ENCODE measurements around the gene SH3GL3.

SH3GL3 gene

DNA sequence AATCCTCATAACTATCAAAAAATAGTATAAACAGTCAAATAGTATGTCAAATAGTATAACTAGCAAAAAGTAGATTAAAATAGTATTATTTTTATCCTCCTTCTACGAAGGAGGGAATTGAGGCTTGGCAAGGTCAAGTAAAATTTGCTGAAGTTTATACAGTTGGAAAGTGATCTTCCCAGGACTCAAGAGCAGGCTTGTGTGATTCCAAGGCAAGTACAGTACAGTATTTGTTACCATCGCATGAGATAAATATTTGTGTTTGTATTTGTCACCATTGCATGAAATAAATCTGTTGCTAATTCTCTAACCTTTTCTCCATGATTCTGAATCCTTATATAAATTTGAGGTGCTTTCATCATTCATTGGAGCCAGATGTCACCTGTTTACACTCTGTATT, 28.9 kb downstream of the SH3GL3 start:
- TF ChIP-seq OSR1 (CRISPR knock-in tag; IDR thresholded peaks at IDR 0.05) (no peak), ARNTL (CRISPR knock-in tag; IDR thresholded peaks at IDR 0.05; ENCODE audit: borderline replicate concordance, low read depth) (no peak), ISL1 (CRISPR knock-in tag; IDR thresholded peaks at IDR 0.05) (no peak), ZFP3 (CRISPR knock-in tag; IDR thresholded peaks at IDR 0.05) (no peak), PPARA (CRISPR knock-in tag; IDR thresholded peaks at IDR 0.05; ENCODE audit: borderline replicate concordance) (no peak), TOX (CRISPR knock-in tag; IDR thresholded peaks at IDR 0.05; ENCODE audit: borderline replicate concordance) (no peak), ESRRG (CRISPR knock-in tag; IDR thresholded peaks at IDR 0.05) (no peak), TCF4 (CRISPR knock-in tag; IDR thresholded peaks at IDR 0.05; ENCODE audit: borderline replicate concordance) (no peak), ZNF70 (CRISPR knock-in tag; IDR thresholded peaks at IDR 0.05) (no peak), ZNF565 (CRISPR knock-in tag; conservative IDR thresholded peaks at IDR 0.05; ENCODE audit: low read depth) (no peak), CSDC2 (CRISPR knock-in tag; IDR thresholded peaks at IDR 0.05) (no peak)
- TF ChIP-seq, protein P1, sequence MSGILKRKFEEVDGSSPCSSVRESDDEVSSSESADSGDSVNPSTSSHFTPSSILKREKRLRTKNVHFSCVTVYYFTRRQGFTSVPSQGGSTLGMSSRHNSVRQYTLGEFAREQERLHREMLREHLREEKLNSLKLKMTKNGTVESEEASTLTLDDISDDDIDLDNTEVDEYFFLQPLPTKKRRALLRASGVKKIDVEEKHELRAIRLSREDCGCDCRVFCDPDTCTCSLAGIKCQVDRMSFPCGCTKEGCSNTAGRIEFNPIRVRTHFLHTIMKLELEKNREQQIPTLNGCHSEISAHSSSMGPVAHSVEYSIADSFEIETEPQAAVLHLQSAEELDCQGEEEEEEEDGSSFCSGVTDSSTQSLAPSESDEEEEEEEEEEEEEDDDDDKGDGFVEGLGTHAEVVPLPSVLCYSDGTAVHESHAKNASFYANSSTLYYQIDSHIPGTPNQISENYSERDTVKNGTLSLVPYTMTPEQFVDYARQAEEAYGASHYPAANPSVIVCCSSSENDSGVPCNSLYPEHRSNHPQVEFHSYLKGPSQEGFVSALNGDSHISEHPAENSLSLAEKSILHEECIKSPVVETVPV (CRISPR knock-in tag; IDR thresholded peaks at IDR 0.05), result no peak
- TF ChIP-seq, protein P2, sequence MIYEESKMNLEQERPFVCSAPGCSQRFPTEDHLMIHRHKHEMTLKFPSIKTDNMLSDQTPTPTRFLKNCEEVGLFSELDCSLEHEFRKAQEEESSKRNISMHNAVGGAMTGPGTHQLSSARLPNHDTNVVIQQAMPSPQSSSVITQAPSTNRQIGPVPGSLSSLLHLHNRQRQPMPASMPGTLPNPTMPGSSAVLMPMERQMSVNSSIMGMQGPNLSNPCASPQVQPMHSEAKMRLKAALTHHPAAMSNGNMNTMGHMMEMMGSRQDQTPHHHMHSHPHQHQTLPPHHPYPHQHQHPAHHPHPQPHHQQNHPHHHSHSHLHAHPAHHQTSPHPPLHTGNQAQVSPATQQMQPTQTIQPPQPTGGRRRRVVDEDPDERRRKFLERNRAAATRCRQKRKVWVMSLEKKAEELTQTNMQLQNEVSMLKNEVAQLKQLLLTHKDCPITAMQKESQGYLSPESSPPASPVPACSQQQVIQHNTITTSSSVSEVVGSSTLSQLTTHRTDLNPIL (CRISPR knock-in tag; IDR thresholded peaks at IDR 0.05; ENCODE audit: low read depth), result no peak
- TF ChIP-seq, protein P3, sequence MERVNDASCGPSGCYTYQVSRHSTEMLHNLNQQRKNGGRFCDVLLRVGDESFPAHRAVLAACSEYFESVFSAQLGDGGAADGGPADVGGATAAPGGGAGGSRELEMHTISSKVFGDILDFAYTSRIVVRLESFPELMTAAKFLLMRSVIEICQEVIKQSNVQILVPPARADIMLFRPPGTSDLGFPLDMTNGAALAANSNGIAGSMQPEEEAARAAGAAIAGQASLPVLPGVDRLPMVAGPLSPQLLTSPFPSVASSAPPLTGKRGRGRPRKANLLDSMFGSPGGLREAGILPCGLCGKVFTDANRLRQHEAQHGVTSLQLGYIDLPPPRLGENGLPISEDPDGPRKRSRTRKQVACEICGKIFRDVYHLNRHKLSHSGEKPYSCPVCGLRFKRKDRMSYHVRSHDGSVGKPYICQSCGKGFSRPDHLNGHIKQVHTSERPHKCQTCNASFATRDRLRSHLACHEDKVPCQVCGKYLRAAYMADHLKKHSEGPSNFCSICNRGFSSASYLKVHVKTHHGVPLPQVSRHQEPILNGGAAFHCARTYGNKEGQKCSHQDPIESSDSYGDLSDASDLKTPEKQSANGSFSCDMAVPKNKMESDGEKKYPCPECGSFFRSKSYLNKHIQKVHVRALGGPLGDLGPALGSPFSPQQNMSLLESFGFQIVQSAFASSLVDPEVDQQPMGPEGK (CRISPR knock-in tag; IDR thresholded peaks at IDR 0.05; ENCODE audit: borderline replicate concordance), result no peak
- TF ChIP-seq, protein P4, sequence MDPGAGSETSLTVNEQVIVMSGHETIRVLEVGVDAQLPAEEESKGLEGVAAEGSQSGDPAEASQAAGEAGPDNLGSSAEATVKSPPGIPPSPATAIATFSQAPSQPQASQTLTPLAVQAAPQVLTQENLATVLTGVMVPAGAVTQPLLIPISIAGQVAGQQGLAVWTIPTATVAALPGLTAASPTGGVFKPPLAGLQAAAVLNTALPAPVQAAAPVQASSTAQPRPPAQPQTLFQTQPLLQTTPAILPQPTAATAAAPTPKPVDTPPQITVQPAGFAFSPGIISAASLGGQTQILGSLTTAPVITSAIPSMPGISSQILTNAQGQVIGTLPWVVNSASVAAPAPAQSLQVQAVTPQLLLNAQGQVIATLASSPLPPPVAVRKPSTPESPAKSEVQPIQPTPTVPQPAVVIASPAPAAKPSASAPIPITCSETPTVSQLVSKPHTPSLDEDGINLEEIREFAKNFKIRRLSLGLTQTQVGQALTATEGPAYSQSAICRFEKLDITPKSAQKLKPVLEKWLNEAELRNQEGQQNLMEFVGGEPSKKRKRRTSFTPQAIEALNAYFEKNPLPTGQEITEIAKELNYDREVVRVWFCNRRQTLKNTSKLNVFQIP (CRISPR knock-in tag; IDR thresholded peaks at IDR 0.05; ENCODE audit: borderline replicate concordance, low read depth), result no peak
- no peak for ATAC-seq

DNA sequence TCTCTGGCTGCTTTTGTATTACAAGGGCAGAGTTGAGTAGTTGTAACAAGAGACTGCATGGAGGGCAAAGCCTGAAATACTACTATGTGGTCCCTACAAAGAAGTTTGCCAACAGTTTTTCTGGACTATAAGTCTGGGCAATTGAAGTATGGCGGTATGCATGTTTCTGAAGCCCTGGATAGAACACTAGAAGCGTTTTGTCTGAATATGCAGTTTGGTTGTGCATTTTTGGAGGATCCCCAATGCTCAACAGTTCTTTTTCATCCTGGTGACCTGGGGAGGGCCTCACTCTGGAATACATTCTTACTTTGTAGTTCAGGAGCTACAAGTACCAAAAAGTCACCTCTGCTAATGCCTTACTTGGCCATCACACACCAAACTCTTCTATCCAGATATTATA, 29.6 kb downstream of the SH3GL3 start:
- ATAC-seq, result no peak
- TF ChIP-seq ZNF8 (CRISPR knock-in tag; IDR thresholded peaks at IDR 0.05) (no peak), TCF4 (CRISPR knock-in tag; IDR thresholded peaks at IDR 0.05; ENCODE audit: borderline replicate concordance) (no peak), BACH2 (CRISPR knock-in tag; IDR thresholded peaks at IDR 0.05; ENCODE audit: borderline replicate concordance) (no peak), OSR1 (CRISPR knock-in tag; IDR thresholded peaks at IDR 0.05) (no peak), RARB (CRISPR knock-in tag; IDR thresholded peaks at IDR 0.05) (no peak), ZNF70 (CRISPR knock-in tag; IDR thresholded peaks at IDR 0.05) (no peak), ESRRG (CRISPR knock-in tag; IDR thresholded peaks at IDR 0.05) (no peak), ZFP30 (CRISPR knock-in tag; IDR thresholded peaks at IDR 0.05) (no peak)
- TF ChIP-seq, protein P4 (CRISPR knock-in tag; IDR thresholded peaks at IDR 0.05; ENCODE audit: borderline replicate concordance, low read depth), result no peak
- TF ChIP-seq, protein P5, sequence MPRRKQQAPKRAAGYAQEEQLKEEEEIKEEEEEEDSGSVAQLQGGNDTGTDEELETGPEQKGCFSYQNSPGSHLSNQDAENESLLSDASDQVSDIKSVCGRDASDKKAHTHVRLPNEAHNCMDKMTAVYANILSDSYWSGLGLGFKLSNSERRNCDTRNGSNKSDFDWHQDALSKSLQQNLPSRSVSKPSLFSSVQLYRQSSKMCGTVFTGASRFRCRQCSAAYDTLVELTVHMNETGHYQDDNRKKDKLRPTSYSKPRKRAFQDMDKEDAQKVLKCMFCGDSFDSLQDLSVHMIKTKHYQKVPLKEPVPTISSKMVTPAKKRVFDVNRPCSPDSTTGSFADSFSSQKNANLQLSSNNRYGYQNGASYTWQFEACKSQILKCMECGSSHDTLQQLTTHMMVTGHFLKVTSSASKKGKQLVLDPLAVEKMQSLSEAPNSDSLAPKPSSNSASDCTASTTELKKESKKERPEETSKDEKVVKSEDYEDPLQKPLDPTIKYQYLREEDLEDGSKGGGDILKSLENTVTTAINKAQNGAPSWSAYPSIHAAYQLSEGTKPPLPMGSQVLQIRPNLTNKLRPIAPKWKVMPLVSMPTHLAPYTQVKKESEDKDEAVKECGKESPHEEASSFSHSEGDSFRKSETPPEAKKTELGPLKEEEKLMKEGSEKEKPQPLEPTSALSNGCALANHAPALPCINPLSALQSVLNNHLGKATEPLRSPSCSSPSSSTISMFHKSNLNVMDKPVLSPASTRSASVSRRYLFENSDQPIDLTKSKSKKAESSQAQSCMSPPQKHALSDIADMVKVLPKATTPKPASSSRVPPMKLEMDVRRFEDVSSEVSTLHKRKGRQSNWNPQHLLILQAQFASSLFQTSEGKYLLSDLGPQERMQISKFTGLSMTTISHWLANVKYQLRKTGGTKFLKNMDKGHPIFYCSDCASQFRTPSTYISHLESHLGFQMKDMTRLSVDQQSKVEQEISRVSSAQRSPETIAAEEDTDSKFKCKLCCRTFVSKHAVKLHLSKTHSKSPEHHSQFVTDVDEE (CRISPR knock-in tag; IDR thresholded peaks at IDR 0.05), result no peak
- TF ChIP-seq, protein P2 (CRISPR knock-in tag; IDR thresholded peaks at IDR 0.05; ENCODE audit: low read depth), result no peak
